ENCODE results near the gene PLXDC1.

- no peak for TF ChIP-seq CTCF (IDR thresholded peaks at IDR 0.05)
- no peak for TF ChIP-seq EZH2 (IDR thresholded peaks at IDR 0.05)
These were observed 36.7 kb downstream of the PLXDC1 start for GRCh38 chr17:39114723-39115122.

Measured in neural progenitor cell (in vitro differentiated cells).